Measurements from ENCODE around the gene CMTM4. TPM values are rescaled to one million over a fixed set of nuclear protein-coding genes. Genes with fewer than 3 reads are reported as not detected.

Gene CMTM4
- total RNA-seq, 4 donors from 2014 or later = 14.2 to 22.7 (median 19.6) TPM

GRCh38 chr16:66603537-66604375 is 92.8 kb downstream of the CMTM4 start:
- Histone ChIP-seq H3K4me3 (peak overlapping the region; percentile 77 to 99 (median 89)), H3K4me1 (peaks cover 0 to 54% (median 10%) of the 10 kb centered on the region in 4 donors), H3K36me3 (peaks cover 0 to under 1% (median 0%) of the 10 kb centered on the region in 3 donors), H3K9me3 (no peaks in the 10 kb centered on the region), H3K27ac (peak overlapping the region; percentile 91 to 98 (median 96)), H3K27me3 (no peaks in the 10 kb centered on the region)
- 6 to 9% methylated on average over 32 of the region's 32 CpGs for WGBS, 2 donors
- TF ChIP-seq CTCF (IDR thresholded peaks at IDR 0.05) = no peak
- no peak for TF ChIP-seq EP300 (IDR thresholded peaks at IDR 0.05)
- peak in 1 of 2 donors; percentile 22 for TF ChIP-seq POLR2A (IDR thresholded peaks at IDR 0.05)
- peak; percentile 37 to 51 for DNase-seq (ENCODE audit: low spot score in 2 of 2)

GRCh38 chr16:66601471-66601870 is 95.1 kb downstream of the CMTM4 start:
- peaks cover 0 to 31% (median 3%) of the 10 kb centered on the region in 4 donors for H3K4me1 ChIP-seq
- no peaks in the 10 kb centered on the region for H3K27me3 ChIP-seq
- no peak overlapping the region for H3K27ac ChIP-seq
- H3K9me3 ChIP-seq = no peaks in the 10 kb centered on the region
- 96% methylated on average over 5 of the region's 5 CpGs; no CpG with 5 or more reads in 1 of the 2 donors for WGBS, 2 donors
- TF ChIP-seq CTCF (IDR thresholded peaks at IDR 0.05) (no peak), POLR2A (IDR thresholded peaks at IDR 0.05) (no peak), EP300 (IDR thresholded peaks at IDR 0.05) (no peak)
- no peak overlapping the region for H3K4me3 ChIP-seq
- DNase-seq (ENCODE audit: low spot score in 2 of 2) = no peak
- no peaks in the 10 kb centered on the region for H3K36me3 ChIP-seq

GRCh38 chr16:66600477-66600876 is 96.1 kb downstream of the CMTM4 start:
- WGBS, 2 donors = 86 to 96% methylated on average over 1 of the region's 1 CpG

GRCh38 chr16:66599726-66600125 is 96.8 kb downstream of the CMTM4 start:
- TF ChIP-seq POLR2A (IDR thresholded peaks at IDR 0.05) = no peak
- no peak for TF ChIP-seq EP300 (IDR thresholded peaks at IDR 0.05)
- no peak for TF ChIP-seq CTCF (IDR thresholded peaks at IDR 0.05)
- no peak overlapping the region for H3K27ac ChIP-seq
- 80 to 86% methylated on average over 4 of the region's 4 CpGs for WGBS, 2 donors

More at GRCh38 chr16:66600477-66600876, 96.1 kb downstream of the CMTM4 start:
- no peaks in the 10 kb centered on the region for H3K27me3 ChIP-seq
- no peak overlapping the region for H3K27ac ChIP-seq
- no peak for TF ChIP-seq CTCF (IDR thresholded peaks at IDR 0.05)
- TF ChIP-seq POLR2A (IDR thresholded peaks at IDR 0.05) = no peak
- no peak for TF ChIP-seq EP300 (IDR thresholded peaks at IDR 0.05)
- DNase-seq (ENCODE audit: low spot score in 2 of 2) = no peak
- no peaks in the 10 kb centered on the region for H3K36me3 ChIP-seq
- H3K9me3 ChIP-seq = no peaks in the 10 kb centered on the region
- no peak overlapping the region for H3K4me3 ChIP-seq
- H3K4me1 ChIP-seq = peaks cover 0 to 21% (median 3%) of the 10 kb centered on the region in 4 donors

GRCh38 chr16:66598111-66598510 is 98.4 kb downstream of the CMTM4 start:
- Histone ChIP-seq H3K27me3 (no peaks in the 10 kb centered on the region), H3K4me1 (peaks cover 0 to 10% (median under 1%) of the 10 kb centered on the region in 4 donors), H3K4me3 (no peak overlapping the region), H3K9me3 (peaks cover 0 to 8% (median 0%) of the 10 kb centered on the region in 4 donors), H3K36me3 (no peaks in the 10 kb centered on the region), H3K27ac (no peak overlapping the region)
- TF ChIP-seq EP300 (IDR thresholded peaks at IDR 0.05) (no peak), CTCF (IDR thresholded peaks at IDR 0.05) (no peak), POLR2A (IDR thresholded peaks at IDR 0.05) (no peak)
- DNase-seq (ENCODE audit: low spot score in 2 of 2) = no peak
- WGBS, 2 donors = 59 to 71% methylated on average over 3 of the region's 3 CpGs

More at GRCh38 chr16:66599726-66600125, 96.8 kb downstream of the CMTM4 start:
- Histone ChIP-seq H3K4me1 (peaks cover 0 to 21% (median 3%) of the 10 kb centered on the region in 4 donors), H3K9me3 (no peaks in the 10 kb centered on the region), H3K36me3 (no peaks in the 10 kb centered on the region), H3K4me3 (no peak overlapping the region), H3K27me3 (no peaks in the 10 kb centered on the region)
- no peak for DNase-seq (ENCODE audit: low spot score in 2 of 2)

Measured in tibial nerve (tissue), 4 donors.